Activated naive CD4-positive, alpha-beta T cell treated with Interleukin-2 at 50 U/mL for 16 hours (primary cell): ENCODE data around the gene MTMR6.

Source experiments
- DNase-seq: peaks from one replicate; pipeline ENCODE4 v3.0.0-alpha.2; 2020

Gene MTMR6

GRCh38 chr13:25268561-25268960 lies 18.7 kb downstream of the MTMR6 start:
- DNase-seq, result no peak

GRCh38 chr13:25267715-25268114 lies 19.6 kb downstream of the MTMR6 start:
- DNase-seq, result no peak

- no peak for DNase-seq
Measured at GRCh38 chr13:25266706-25267105, 20.6 kb downstream of the MTMR6 start.

GRCh38 chr13:25262261-25262660 lies 25.0 kb downstream of the MTMR6 start:
- DNase-seq, result no peak

- DNase-seq, result no peak
Measured at GRCh38 chr13:25253702-25254101, 33.6 kb downstream of the MTMR6 start.

GRCh38 chr13:25252752-25253151 lies 34.5 kb downstream of the MTMR6 start:
- DNase-seq, result no peak

- no peak for DNase-seq
Measured at GRCh38 chr13:25252225-25252624, 35.1 kb downstream of the MTMR6 start.

GRCh38 chr13:25249001-25249543 lies 38.2 kb downstream of the MTMR6 start:
- no peak for DNase-seq

- DNase-seq, result no peak
Measured at GRCh38 chr13:25248071-25248470, 39.2 kb downstream of the MTMR6 start.

- DNase-seq, result no peak
Measured at GRCh38 chr13:25247360-25247759, 39.9 kb downstream of the MTMR6 start.

GRCh38 chr13:25244123-25244522 lies 43.2 kb downstream of the MTMR6 start:
- no peak for DNase-seq

GRCh38 chr13:25242956-25243355 lies 44.3 kb downstream of the MTMR6 start:
- no peak for DNase-seq

- DNase-seq, result no peak
Measured at GRCh38 chr13:25241007-25241406, 46.3 kb downstream of the MTMR6 start.

GRCh38 chr13:25237083-25237482 lies 50.2 kb downstream of the MTMR6 start:
- DNase-seq, result no peak

- no peak for DNase-seq
Measured at GRCh38 chr13:25233861-25234260, 53.4 kb downstream of the MTMR6 start.

GRCh38 chr13:25232937-25233515 lies 54.3 kb downstream of the MTMR6 start:
- no peak for DNase-seq

GRCh38 chr13:25231517-25231916 lies 55.8 kb downstream of the MTMR6 start:
- DNase-seq, result no peak

- DNase-seq, result no peak
Measured at GRCh38 chr13:25227690-25228089, 59.6 kb downstream of the MTMR6 start.

GRCh38 chr13:25225970-25226369 lies 61.3 kb downstream of the MTMR6 start:
- no peak for DNase-seq

GRCh38 chr13:25224151-25224550 lies 63.1 kb downstream of the MTMR6 start:
- DNase-seq, result no peak

GRCh38 chr13:25222740-25223139 lies 64.5 kb downstream of the MTMR6 start:
- no peak for DNase-seq

- DNase-seq, result no peak
Measured at GRCh38 chr13:25218019-25218418, 69.3 kb downstream of the MTMR6 start.

GRCh38 chr13:25217023-25217885 lies 70.0 kb downstream of the MTMR6 start:
- no peak for DNase-seq

GRCh38 chr13:25215253-25215575 lies 72.1 kb downstream of the MTMR6 start:
- DNase-seq, result no peak
